Measurements from ENCODE around the gene DISC1.

The DISC1 gene

DNA sequence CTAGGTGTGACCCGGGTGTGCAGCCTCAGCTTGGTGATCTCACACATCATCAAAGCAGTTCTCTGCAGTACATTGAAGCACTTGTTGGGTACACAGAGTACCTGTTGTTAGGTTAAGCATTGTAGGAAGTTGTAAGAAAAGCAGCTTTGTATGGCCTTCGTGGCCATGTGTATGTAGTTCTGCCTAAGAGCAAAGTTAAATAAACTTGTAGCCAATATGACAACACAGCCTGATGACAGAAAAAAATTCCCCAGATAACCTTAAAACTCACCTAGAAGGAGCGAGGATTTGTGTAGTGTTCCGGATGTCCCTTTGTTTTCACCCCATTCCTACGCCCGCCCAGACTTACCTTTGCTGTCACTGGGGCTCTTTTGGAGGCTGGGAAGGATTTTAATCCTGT lies 48.0 kb downstream of the DISC1 start:
- no peak for DNase-seq

GRCh38 chr1:231676487-231676886 lies 49.9 kb downstream of the DISC1 start:
- DNase-seq: no peak

DNA sequence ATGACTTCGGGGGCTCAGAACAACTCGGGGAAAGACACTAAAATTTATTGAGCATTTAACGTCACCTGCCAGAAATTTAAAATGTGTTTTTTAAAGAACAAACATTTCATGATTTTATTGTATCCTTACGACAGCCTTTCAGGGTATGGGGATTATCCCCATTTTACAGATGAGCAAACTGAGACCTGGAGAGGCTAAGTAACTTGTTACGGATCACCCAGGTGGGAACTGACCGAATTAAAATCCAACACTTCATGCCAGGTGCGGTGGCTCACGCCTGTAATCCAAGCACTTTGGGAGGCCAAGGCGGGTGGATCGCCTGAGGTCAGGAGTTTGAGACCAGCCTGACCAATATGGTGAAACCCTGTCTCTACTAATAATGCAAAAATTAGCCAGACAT lies 50.9 kb downstream of the DISC1 start:
- no peak for DNase-seq

- no peak for DNase-seq
Observed at GRCh38 chr1:231678011-231678432, 51.4 kb downstream of the DISC1 start.

DNA sequence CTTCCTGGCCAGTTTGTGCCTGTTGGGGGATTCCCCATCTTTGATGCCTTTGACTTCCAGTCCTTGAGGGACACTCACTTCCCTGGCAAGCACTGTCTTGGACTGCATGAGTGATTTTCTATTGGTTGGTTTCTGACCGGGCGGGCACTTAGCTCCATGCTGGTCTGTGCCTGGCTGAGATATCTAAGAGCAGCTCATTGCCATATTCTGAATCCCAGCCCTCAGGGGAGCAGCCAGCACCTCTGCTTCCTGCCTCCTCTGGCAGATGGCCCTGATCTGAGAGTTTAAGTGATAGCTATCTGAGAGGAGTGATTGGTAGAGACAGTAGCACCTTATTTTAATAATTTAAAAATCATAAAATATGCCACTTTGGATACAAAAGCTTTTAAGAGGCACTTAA lies 52.5 kb downstream of the DISC1 start:
- DNase-seq: no peak

GRCh38 chr1:231681006-231681405 lies 54.4 kb downstream of the DISC1 start:
- no peak for DNase-seq

DNA sequence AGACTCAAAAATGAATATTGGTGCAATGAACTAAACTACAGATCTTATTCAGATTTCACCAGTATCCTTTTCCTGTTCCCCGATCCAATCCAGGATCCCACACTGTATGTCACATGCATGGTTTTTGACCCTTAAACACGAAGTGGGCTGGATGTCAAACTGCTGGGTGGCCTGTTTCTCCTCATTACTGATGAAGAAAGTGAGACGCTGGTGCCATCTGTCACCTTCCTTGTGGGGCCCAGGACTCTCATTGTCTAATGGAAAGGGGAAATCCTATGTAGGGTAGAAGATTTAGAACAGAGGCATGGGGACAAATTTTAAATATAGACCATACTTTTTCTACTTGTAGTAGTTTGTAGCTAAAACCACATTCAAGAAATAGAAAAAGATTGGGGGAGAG lies 56.2 kb downstream of the DISC1 start:
- DNase-seq: no peak

DNA sequence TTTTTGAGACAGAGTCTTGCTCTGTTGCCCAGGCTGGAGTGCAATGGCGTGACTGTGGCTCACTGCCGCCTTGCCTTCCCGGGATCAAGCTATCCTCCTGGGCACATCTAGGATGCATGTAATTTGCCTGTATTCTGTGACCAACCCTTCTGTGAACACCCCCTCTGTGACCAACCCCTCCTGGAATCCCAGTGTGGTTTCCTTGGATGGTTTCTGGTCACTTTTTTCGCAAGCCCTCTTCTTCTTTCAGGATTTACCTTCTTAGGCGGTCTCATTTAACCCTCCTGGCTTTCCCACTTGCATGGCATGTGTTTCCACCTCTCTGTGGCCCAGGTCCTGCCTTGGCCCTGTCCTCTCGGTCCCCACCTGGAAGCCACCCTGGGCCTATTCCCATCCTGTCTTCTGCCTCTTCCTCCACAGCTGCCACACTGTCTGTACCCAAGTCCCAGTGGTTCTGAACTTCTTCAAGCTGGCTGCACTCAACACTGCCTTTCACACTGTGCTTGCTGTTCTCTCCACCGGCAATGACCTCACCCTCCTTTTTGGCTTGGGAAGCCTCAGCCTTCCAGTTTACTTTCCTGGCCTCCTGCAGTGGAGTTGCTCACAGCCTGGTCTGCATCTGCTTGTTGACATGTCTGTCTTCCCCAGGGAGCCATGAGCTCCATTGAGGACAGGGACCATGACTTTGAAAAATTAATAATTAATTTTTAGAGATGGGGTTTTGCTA lies 57.0 kb downstream of the DISC1 start:
- DNase-seq: no peak

DNA sequence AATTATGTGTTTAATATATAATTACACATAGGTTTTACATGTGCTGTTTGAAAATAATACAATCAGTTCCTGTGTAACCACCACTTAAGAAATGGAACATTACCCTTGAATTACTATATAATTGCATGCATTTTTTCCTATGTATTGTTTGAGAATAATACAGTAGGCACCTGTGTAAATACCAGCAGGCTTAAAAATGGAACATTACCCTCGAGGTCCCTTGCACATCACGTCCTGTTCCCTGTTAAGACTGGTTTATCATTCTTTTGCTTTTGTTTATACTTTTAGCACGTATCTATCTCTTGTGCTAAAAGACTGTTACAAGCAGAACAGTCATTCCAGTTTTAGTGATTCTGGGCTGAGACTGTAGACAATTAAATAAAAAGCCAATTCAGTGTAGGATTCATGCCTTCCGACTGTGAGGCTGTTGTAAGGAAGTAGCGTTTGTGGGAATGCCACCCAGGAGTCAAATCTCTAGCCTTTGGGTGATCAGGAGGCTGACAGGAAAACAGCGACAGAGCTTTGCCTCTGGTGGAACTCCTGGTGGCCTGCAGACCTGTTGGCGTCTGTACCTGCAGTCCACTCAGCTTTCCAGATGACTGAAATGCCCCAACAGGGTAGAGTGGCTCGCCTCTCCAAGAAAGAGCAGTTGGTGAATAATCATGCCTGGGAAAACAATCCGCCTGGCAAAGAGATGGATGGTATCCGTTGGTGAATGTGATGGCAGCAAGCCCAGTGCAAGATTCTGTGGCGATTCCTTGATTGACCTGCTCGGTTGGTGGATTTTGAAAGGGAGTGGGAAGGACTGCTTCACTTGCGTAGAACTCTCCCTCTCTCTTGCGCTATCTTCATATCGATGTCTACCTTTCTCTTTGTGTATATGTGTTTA lies 58.0 kb downstream of the DISC1 start:
- no peak for DNase-seq

- DNase-seq: no peak
Observed at GRCh38 chr1:231686384-231686783, 59.8 kb downstream of the DISC1 start.

GRCh38 chr1:231688989-231689388 lies 62.4 kb downstream of the DISC1 start:
- no peak for DNase-seq

GRCh38 chr1:231690059-231690458 lies 63.5 kb downstream of the DISC1 start:
- DNase-seq: no peak

GRCh38 chr1:231691618-231692259 lies 65.1 kb downstream of the DISC1 start:
- DNase-seq: peak in 1 of 2 donors; percentile 5

- no peak for DNase-seq
Observed at GRCh38 chr1:231693361-231694074, 66.9 kb downstream of the DISC1 start.

DNA sequence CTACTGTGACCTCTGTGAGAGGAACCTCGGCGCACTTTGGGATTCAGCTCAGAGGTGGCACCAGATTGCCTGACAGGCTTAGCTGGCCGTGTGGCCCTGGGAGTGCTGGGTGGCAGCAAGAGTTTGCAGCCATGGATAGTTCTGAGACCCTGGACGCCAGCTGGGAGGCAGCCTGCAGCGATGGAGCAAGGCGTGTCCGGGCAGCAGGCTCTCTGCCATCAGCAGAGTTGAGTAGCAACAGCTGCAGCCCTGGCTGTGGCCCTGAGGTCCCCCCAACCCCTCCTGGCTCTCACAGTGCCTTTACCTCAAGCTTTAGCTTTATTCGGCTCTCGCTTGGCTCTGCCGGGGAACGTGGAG lies 67.5 kb downstream of the DISC1 start:
- DNase-seq: no peak

GRCh38 chr1:231694465-231695077 lies 68.0 kb downstream of the DISC1 start:
- no peak for DNase-seq

GRCh38 chr1:231695439-231696255 lies 69.1 kb downstream of the DISC1 start:
- no peak for DNase-seq

GRCh38 chr1:231699784-231700183 lies 73.2 kb downstream of the DISC1 start:
- DNase-seq: no peak

DNA sequence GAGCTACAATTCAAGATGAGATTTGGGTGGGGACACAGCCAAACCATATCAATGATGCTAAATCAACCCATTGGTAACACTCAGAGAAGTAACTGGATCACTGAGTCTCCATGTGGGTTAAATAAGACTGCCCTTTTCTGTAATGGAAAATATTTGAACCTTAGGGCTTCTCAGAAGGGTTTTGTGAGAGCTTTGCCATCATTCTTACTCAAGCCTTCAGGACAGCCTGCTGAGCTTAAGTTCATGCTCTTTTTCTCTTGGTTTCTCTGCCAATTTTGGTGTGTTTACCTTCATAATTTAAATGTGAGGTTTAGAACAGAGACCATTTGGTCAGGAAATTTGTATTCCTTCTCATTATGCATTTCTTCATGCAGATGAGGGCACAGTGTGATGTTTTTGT lies 74.7 kb downstream of the DISC1 start:
- no peak for DNase-seq

DNA sequence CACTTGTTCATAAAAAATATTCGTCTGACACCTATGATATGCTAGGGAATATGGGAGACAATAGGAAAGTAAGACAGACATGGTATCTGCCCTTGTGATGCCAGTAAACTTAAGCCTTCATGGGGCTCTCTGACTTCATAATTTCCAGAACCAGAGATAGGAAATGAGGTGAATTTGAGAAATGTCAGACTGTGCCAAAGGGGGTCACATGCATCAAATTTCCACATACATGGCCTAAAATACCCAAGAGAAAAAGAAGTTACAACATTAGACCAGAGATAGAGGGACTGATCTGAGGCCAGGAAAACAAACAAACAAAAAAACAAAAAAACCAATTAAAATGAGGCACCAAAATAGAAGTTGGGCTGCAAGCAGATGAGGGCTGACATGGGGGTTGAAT lies 75.7 kb downstream of the DISC1 start:
- no peak for DNase-seq

DNA sequence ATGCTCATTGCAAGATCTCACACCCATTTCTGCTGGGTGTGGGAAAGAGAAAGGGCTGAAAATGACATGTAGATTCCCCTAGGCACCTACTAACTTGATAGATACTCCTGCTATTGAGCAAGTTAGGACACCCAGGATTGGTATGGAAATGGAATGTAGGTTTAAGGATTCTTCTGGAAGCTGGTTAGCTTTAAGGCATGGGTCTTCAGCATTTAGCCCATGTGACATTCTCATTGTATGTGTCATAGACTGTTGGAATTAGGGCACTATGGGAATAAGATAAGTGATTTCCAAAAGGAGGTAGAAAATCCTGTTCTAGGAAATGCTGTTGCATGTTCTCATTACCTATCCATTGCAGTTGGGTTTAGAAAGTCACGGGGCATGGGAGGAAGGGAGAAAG lies 76.2 kb downstream of the DISC1 start:
- no peak for DNase-seq
